ENCODE results near the gene PRDM16. TPM values are rescaled to one million over a fixed set of nuclear protein-coding genes. Genes with fewer than 3 reads are reported as not detected.

The PRDM16 gene
- total and polyA plus RNA-seq, 2 of the 13 experiments (the other 11 are each of a cell fraction or from before 2014, with no cell fraction given): 0.15 to 0.81 TPM

GRCh38 chr1:3320246-3321152 lies 251.5 kb downstream of the PRDM16 start (continued):
- no peak for TF ChIP-seq PCBP2 (optimal IDR thresholded peaks at IDR 0.05; ENCODE audit: low read depth, low read length, poor library complexity, severe bottlenecking)
- peak; percentile 89; the same call in 1 of the 2 replicates for TF ChIP-seq ZNF557 (CRISPR knock-in tag; IDR thresholded peaks at IDR 0.05)
- TF ChIP-seq ZNF317 (CRISPR knock-in tag; IDR thresholded peaks at IDR 0.05): no peak
- TF ChIP-seq MNT (IDR thresholded peaks at IDR 0.05): peak; percentile 1; the same call in 1 of the 2 replicates
- no peak for TF ChIP-seq ZNF850 (CRISPR knock-in tag; conservative IDR thresholded peaks at IDR 0.05)
- TF ChIP-seq, protein P1, sequence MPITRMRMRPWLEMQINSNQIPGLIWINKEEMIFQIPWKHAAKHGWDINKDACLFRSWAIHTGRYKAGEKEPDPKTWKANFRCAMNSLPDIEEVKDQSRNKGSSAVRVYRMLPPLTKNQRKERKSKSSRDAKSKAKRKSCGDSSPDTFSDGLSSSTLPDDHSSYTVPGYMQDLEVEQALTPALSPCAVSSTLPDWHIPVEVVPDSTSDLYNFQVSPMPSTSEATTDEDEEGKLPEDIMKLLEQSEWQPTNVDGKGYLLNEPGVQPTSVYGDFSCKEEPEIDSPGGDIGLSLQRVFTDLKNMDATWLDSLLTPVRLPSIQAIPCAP (CRISPR knock-in tag; IDR thresholded peaks at IDR 0.05; ENCODE audit: low read depth): no peak; the same call in 1 of the 2 replicates
- TF ChIP-seq CCAR2 (optimal IDR thresholded peaks at IDR 0.05; ENCODE audit: low read depth, low read length): no peak
- TF ChIP-seq, protein P2, sequence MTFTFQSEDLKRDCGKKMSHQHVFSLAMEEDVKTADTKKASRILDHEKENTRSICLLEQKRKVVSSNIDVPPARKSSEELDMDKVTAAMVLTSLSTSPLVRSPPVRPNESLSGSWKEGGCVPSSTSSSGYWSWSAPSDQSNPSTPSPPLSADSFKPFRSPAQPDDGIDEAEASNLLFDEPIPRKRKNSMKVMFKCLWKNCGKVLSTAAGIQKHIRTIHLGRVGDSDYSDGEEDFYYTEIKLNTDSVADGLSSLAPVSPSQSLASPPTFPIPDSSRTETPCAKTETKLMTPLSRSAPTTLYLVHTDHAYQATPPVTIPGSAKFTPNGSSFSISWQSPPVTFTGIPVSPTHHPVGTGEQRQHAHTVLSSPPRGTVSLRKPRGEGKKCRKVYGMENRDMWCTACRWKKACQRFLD (CRISPR knock-in tag; IDR thresholded peaks at IDR 0.05; ENCODE audit: borderline replicate concordance): no peak
- TF ChIP-seq ATF7-NPFF (CRISPR knock-in tag; IDR thresholded peaks at IDR 0.05; ENCODE audit: low read depth): peak; percentile 87
- TF ChIP-seq, protein P3, sequence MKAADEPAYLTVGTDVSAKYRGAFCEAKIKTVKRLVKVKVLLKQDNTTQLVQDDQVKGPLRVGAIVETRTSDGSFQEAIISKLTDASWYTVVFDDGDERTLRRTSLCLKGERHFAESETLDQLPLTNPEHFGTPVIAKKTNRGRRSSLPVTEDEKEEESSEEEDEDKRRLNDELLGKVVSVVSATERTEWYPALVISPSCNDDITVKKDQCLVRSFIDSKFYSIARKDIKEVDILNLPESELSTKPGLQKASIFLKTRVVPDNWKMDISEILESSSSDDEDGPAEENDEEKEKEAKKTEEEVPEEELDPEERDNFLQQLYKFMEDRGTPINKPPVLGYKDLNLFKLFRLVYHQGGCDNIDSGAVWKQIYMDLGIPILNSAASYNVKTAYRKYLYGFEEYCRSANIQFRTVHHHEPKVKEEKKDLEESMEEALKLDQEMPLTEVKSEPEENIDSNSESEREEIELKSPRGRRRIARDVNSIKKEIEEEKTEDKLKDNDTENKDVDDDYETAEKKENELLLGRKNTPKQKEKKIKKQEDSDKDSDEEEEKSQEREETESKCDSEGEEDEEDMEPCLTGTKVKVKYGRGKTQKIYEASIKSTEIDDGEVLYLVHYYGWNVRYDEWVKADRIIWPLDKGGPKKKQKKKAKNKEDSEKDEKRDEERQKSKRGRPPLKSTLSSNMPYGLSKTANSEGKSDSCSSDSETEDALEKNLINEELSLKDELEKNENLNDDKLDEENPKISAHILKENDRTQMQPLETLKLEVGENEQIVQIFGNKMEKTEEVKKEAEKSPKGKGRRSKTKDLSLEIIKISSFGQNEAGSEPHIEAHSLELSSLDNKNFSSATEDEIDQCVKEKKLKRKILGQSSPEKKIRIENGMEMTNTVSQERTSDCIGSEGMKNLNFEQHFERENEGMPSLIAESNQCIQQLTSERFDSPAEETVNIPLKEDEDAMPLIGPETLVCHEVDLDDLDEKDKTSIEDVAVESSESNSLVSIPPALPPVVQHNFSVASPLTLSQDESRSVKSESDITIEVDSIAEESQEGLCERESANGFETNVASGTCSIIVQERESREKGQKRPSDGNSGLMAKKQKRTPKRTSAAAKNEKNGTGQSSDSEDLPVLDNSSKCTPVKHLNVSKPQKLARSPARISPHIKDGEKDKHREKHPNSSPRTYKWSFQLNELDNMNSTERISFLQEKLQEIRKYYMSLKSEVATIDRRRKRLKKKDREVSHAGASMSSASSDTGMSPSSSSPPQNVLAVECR (CRISPR knock-in tag; IDR thresholded peaks at IDR 0.05; ENCODE audit: borderline replicate concordance): peak; percentile 81
- peak; percentile 71 for TF ChIP-seq PHF8 (CRISPR knock-in tag; IDR thresholded peaks at IDR 0.05)
- TF ChIP-seq SIN3B (IDR thresholded peaks at IDR 0.05; ENCODE audit: low read length): 0 out of 2 replicates have a peak, but pooled peaks have one; percentile 58
- TF ChIP-seq NONO (IDR thresholded peaks at IDR 0.05): no peak
- peak; percentile 62; the same call in 1 of the 2 replicates for TF ChIP-seq NONO (CRISPR knock-in tag; conservative IDR thresholded peaks at IDR 0.05)
- TF ChIP-seq, protein P4, sequence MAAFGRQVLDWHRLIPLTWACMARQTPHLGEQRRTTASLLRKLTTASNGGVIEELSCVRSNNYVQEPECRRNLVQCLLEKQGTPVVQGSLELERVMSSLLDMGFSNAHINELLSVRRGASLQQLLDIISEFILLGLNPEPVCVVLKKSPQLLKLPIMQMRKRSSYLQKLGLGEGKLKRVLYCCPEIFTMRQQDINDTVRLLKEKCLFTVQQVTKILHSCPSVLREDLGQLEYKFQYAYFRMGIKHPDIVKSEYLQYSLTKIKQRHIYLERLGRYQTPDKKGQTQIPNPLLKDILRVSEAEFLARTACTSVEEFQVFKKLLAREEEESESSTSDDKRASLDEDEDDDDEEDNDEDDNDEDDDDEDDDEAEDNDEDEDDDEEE (CRISPR knock-in tag; IDR thresholded peaks at IDR 0.05): 0 out of 2 replicates have a peak, but pooled peaks have one; percentile 63
- no peak for TF ChIP-seq SRSF4 (IDR thresholded peaks at IDR 0.05; ENCODE audit: low read depth, low read length, poor library complexity, severe bottlenecking)
- 0 out of 2 replicates have a peak, but pooled peaks have one; percentile 65 for TF ChIP-seq ZNF446 (CRISPR knock-in tag; IDR thresholded peaks at IDR 0.05)
- peak; percentile 88 for TF ChIP-seq ASH2L (IDR thresholded peaks at IDR 0.05; ENCODE audit: insufficient read length, low read depth, low read length)
- no peak for TF ChIP-seq ZNF207 (IDR thresholded peaks at IDR 0.05; ENCODE audit: borderline replicate concordance)
